GM21576 (cell line): ENCODE measurements around the gene LYAR.

Experiments
- ATAC-seq: cut with Tn5 transposase; IDR thresholded peaks from one replicate; pipeline ENCODE4 v1.9.1; 2021; ENCODE audit warnings: mild to moderate bottlenecking, moderate library complexity; ENCODE audit not compliant: unreplicated experiment

LYAR gene, protein sequence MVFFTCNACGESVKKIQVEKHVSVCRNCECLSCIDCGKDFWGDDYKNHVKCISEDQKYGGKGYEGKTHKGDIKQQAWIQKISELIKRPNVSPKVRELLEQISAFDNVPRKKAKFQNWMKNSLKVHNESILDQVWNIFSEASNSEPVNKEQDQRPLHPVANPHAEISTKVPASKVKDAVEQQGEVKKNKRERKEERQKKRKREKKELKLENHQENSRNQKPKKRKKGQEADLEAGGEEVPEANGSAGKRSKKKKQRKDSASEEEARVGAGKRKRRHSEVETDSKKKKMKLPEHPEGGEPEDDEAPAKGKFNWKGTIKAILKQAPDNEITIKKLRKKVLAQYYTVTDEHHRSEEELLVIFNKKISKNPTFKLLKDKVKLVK

DNA sequence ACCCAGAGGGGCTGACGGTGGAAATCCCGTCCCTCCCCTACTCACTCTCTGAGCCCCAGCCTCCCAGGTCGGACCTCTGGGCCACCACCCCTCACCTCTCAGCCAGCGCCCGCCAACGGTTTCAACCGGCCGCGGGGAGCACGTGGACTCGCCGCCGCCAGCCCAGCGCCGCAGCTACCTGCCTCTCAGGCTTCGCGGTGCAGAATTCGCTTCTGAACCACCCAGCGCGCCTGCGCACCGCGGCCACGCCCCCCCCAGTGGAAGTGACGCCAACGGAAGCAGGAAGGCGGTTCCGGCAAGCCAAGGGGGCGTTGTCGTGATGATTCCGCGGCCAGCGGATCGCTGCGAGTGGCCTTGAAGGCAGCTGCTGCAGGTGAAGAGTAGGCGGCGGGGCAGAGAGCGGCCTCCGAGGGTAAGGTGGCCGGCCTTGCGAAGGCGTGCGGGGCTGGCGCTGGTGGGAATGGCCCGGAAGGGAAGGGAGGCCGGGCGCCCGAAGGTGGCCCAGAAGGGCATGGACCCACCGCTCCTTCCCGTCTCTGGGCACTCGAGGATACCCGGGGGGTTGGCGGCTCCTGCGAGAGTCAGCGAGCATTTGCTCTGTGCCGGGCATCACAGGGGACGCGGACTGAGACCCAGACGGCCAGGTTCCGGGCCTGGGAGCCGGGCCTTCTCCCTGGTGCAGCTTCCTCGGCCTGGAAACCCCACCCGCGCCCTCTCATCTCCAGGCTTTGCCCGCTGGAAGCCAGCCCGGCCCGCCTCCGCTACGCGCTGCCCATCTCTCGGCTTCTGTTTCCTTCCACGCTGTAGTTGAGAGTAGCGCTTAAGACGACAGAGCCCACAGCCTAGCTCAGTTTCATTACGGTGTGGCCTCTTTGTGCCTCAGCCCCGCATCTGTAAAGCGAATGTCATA, at the start of gene LYAR, which contains the start of gene ZBTB49:
Gene LYAR, minus strand, starts transcription at position 214 of the 910 bp plus-strand sequence. CDS start 6,412 bp downstream, outside the sequence.
Gene ZBTB49, plus strand, starts transcription at position 311 of the 910 bp plus-strand sequence. CDS start 9,695 bp downstream, outside the sequence.
- peak; percentile 84 for ATAC-seq

DNA sequence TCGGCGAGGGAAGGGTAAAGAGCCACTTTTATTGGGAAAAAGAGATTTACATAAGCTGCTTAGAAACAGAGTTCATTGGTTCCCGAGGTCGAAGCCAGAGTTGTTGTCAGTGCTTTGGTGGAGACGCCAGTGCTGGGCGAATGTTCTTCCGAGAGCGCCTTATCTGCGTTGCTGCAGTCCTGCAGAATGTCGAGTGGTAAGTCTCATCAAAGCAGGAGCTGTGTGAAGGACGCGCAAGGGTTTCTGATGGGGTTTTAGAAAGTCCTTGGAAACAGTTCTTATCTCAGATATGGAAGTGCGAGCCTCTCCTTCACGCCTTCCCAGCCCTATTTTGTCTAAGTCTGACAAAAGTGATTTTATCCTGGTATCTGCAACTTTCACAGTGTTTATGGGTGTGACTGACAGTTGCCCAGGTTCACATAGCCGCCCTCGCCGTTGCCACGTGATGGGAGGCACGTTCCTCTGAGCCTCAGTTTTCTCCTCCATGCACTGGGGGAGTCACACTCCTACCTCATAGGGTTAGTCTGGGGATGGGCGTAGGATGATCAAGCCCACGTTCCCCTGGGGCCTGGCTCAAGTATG, 49.6 kb upstream of the LYAR start:
- no peak for ATAC-seq

DNA sequence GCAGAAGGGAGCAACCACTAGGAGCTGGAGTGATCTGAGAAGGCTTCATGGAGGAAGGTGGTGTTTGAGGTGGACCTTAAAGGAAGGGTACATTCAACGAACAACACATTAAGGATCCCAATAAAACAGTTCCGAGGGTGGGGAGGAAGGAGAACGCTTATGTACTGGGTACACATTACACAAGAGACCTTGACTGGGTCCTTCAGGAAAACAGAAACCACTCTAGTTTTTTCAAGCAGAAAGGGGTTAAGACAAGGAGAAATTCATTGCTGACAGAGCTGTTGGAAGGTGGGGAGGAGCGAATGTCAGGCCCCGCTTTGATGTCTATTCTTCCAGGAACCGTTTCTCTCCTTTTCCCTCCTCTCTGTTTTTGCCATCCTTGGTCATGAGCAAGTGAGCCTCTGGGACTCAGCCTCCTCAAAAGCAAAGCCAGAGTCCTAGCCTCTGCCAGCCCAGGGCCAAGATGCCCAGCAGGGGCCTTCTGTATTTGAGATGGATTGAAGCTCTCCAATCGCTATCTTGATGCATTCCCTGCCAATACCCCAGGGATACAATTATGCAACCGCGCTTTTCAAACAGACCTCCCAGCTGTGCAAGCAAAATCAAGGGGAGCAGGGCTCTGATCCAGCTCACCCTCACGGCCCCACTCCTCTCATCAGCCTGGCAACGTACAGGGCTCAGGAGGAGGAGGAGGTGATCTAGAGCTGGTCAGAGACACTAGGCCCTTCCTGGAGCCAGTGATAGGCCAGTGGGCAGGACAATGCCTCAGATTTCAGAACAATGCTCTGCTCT, 48.5 kb upstream of the LYAR start:
- ATAC-seq = no peak

DNA sequence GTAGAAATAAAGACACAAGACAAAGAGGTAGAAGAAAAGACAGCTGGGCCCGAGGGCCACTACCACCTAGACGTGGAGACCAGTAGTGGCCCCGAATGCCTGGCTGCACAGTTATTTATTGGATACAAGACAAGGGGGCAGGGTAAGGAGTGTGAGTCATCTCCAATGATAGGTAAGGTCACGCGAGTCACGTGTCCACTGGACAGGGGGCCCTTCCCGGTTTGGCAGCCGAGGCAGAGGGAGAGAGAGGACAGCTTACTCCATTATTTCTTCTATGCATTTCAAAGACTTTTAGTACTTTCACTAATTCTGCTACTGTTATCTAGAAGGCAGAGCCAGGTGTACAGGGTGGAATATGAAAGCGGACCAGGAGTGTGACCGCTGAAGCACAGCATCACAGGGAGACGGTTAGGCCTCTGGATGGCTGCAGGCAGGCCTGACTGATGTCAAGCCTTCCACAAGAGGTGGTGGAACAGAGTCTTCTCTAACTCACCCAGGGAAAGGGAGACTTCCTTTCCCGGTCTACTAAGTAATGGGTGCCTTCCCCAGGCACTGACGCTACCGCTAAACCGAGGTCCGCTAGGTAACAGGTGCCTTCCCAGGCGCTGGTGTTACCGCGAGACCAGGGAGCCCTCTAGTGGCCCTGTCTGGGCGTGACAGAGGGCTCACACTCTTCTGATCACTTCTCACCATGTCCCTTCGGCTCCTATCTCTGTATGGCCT, 45.0 kb upstream of the LYAR start:
- ATAC-seq = no peak

DNA sequence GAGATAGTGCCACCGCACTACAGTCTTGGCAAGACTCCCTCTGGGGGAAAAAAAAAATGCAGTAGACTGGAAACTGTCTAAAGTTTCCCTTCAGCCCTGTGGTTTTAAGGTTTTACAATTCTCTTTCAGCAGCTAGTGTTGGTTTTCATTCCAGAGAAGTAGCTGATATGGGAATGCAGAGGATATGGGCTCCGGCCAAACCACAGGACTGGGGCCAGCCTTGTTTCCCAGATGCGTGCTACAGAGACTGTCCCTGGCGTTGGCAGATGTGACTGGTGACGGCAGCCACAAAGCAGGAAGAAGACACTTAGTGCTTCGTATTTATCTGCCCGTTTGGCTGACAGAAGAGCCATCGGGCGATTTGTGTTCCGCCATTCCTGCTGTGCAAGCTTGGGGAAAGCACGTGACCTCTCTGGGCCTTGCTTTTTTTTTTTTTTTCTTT, 43.3 kb upstream of the LYAR start:
- ATAC-seq = no peak

DNA sequence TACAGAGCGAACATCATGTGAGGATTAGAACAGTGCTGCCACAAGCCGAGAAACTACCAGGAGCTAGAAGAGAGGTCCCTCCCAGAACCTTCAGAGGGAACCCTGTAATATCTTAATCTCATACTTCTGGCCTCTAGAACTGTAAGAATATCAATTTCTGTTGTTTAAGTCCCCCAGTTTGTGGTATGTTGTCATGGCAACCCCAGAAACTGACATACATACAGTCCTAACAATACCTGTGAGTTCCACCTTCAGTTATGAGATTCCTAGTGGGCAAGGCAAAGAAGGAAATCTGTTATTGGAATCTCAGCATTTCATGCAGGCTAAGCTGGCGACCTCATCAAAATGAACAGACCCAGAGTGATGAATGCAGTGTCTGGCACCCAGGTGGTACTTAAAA, 42.6 kb upstream of the LYAR start:
- no peak for ATAC-seq

DNA sequence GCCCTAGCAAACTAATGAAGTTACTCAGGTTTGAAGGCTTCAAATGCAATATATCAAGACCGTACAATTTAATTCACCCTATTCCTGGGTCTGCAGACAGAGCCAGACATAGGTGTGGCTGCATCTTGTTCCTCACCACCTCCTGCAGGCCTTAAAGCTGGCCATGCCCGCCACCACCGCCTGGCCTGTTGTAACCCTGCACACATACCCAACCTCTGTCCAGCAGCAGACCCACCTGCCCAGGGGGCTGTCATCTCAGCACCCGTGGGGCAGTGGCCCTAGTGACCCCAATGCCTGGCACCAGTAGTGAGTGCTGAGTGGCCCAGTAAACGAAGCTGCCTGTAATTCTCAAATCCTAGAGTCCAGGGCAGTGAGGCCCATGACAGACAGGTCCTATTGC, 40.8 kb upstream of the LYAR start:
- no peak for ATAC-seq

DNA sequence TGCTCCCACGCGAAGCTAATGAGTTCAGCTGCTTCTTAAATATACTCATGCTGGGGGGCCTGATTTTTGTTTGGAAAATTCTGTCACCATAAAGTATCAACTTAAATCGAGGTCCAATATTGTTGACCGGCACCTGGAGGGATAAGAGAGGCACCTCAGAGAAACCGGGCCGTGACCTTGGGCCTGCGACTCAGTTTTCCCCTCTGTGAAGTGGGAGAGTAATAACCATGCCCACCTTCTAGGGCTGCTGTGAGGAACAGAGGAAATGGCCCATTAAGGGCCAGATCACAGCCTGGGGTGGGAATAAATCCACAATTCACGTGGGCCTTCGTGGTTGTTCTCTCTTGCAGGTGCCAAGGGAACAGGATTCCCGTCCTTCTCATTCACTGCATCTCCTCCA, 39.5 kb upstream of the LYAR start:
- no peak for ATAC-seq

DNA sequence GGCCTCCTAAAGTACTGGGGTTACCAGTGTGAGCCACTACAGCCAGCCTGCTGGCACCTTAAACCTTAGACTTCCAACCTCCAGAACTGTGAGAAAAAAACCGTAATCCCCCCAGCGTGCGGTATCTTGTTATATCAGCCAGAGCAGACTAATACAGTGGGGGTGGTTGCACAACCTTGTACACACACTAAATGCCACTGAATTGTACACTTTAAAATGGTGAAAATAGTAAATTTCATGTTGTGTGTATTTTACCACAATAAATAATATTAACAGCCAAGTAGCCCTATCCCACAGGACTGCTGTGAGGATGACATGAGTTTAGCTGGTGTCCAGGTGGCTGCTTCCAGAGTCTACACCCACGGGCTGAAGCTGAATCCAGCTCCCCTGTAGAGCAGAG, 38.9 kb upstream of the LYAR start:
- no peak for ATAC-seq

DNA sequence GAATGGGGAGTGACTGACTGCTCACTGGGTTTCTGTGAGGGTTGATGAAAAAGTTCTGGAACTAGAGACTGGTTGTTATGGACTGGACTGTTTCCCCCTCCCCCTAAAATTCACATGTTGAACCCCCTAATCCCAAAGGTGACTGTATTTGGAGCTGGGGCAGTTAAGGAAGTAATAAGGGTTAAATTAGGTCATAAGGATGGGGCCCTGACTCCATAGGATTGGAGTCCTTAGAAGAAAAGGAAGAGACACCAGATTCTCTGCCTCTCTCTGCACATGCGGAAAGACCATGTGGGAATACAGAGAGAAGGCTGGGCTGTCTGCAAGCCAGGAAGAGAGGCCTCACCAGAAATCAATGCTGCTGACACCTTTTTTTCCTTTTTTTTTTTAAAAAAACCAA, 38.3 kb upstream of the LYAR start:
- ATAC-seq = no peak

DNA sequence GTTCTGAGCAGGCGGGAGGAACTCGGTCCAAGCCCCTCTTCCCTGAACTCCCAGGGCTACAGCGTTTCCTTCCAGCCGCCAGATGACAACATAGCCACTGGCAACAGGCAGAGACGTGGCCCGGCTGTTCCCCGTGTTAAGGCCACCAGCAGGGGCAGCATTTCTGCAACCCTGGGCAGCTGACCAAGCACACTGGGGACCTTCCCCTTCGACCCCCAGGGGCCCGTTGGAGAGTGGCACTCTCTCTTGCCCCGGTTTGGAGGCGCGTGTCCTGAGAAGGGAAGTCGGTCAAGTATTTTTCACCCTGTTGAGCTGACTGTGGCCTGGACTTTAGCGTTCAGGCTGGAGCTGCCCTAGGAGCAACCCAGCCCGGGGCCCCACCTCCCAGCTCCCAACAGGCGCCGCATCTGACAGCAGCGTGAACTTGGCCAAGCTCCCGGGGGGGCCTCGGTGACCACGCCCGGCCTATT, 37.7 kb upstream of the LYAR start:
- ATAC-seq = no peak

DNA sequence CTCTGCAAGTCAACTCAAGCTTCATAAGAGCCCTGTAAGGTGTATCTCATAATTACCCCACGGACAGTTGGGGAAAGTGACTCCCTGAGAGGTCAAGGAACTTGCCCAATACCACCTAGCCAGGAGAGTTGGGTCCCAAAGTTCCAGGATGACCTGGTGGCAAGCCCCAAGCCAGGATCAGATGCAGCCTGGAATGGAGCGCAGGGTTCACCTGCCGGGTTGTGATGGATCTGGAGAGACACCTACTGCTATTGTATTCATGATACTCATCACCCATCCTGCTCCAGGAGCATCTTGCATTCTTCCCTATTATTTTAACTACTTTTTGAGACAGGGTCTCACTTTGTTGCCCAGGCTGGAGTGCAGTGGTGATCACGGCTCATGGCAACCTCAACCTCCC, 36.2 kb upstream of the LYAR start:
- no peak for ATAC-seq

DNA sequence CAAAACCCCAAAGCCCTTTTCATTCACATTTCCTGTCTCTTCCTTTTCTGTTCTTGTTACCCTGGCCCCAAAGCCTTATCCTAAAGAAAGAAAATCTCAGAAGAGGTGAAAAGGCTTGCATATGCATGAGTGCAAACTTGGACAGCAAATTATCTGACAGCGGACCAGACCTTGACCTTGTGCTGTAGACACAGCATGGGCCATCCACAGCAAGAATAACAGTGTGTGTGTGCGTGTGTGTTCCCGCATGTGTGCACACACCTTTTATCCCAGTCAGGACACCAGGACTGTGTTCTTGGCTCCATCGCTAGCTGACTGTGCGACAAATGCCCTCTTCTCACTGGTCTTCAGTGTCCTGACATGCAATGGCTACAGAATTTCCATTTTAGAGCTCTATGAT, 35.4 kb upstream of the LYAR start:
- ATAC-seq = no peak

DNA sequence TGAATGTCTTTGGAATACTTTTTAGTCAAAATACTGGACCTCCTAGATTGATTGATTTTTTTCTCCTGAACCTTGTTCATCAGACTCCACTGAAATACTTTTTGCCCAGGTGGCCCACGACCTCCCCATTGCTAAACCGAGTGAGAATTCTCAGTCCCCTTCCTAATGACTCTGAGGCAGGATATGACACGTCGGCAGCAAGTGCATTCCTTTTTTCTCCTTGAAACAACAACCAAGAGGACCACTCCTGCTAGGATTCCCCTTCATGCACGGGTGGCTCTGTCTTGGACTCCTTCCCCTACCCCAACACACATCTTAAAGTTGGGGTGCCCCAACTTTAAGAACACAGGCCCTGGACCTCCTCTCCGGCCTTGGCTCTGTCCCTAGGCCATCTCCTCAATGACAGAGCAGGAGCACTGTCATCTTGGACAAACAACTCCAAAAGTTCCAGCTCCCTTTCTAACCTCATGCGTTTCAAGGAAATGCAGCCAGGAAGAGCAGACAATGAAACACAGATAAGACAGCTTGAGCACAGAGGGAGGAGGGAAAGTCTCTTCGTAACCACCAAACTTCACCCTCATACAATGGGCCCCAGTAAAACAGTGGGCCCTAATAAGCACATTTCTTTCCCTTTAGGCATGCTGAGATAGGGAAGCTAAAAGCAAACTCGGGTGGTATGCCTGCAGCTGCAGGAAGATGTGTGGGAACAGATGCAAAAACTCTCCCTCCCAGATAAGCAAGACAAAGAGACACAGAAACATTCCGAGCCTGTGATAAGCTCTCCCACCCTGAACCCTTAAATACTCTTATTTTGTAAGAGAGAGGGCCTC, 34.0 kb upstream of the LYAR start:
- ATAC-seq = no peak

DNA sequence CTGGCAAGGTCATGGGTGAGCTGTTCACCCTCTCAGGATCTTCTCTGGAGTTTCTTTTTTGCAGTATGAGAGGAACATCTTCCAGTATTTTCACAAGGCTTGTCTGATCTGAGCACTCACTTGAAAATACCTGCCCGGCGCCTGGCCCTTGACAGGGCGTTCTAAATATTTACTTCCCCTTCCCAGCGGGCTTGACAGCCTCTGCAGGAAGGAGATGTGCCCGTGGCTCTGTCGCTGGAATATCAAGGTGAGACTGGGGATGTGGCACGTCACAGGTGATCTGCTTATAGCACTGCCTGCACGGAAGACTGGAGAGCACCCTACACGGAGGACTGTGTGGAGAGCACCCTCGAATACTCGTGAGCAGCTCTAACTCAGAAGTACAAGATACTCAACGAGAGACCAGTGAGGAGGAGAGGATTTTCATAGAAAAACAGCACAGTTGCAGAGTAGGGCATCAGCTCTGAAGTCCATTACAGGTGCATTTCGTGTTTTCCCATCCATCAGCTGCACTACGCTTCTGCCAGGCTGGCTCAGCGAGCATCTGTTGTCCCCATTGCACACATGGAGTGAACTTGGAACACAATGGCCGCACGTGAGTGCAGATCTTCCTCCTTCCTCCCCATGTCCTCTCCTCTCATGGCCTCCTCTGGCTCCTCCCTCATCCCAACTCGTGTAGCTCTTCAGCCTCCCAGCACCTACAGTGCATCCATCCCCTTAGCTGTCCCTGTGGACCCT, 32.2 kb upstream of the LYAR start:
- ATAC-seq = no peak

DNA sequence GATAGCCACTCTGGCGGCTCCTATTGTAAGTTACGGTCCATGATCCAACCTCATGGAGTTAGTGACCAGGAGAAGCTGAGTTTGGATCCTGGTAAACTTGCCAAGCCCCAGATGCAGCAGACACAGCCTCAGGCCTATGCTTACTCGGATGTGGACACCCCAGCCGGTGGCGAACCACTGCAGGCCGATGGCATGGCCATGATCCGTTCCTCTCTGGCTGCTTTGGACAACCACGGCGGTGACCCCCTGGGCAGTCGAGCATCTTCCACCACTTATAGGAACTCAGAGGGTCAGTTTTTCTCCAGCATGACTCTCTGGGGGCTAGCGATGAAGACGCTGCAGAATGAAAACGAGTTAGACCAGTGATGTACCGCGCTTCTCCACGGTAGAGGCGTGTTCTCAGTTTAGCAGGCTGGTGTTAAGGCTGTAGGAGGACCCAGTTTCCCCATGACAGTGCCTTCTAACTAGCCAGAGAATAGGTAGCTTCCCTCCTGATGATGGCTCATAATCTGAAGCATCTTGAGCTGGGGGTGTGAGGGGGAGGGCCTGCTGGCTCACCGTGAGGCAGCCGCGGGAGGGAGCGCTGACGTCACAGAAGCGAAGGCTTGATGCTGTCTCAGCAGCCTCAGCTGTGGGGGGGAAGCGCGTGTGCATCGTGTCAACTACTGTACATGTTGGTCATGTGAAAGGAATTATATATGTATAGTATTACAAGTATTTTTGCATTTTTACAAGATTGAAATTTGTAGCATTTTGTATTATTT, 31.2 kb upstream of the LYAR start:
- ATAC-seq = no peak

DNA sequence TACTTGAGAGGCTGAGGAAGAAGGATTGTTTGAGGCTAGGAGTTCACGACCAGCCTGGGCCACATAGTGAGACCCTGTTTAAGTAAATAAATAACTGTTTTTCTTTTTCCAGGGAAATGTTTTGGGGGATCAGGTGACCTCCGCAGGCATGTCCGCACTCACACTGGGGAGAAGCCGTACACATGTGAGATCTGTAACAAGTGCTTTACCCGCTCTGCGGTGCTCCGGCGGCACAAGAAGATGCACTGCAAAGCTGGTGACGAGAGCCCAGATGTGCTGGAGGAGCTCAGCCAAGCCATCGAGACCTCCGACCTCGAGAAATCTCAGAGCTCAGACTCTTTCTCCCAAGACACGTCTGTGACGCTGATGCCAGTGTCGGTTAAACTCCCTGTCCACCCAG, 30.6 kb upstream of the LYAR start:
- ATAC-seq = no peak
